Measurements from ENCODE around the gene BATF.

The BATF gene

DNA sequence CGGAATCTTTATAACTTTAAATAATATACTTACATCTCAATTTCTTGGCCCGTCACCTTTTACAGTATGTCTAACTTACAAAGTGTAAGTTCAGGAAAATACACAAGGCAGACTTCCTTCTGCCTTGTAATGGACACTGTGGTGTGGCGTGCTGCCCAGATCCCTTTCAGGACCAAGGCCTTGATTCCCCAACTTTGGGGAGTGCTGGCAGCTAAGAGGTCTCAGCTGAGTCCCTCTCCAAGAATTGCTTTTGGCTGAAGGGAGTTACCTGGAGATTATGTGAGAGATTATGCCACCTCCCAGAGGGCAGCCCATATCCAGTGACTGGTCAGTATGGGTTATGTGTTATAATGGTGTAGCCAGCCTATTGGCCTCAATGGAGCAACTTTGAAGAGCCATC lies 21.2 kb upstream of the BATF start:
- DNase-seq, result no peak

- no peak for DNase-seq
Measured at GRCh38 chr14:75504411-75504810, 17.9 kb upstream of the BATF start.

DNA sequence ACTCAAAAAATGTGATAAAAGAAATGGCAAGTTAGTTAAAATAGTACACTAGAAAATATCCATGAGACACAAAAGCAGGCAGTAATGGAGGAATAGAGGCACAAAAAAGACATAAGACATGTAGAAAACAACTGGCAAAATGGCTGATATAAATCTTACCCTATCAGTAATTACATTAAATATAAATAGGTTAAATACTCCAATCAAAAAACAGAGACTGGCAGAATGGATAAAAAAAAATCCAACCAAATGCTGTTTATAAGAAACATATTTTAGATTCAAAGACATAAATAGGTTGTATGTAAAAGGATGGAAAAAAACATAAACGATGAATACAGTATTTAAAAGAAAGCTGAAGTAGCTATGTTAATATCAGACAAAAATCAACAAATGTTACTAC lies 15.3 kb upstream of the BATF start:
- no peak for DNase-seq

GRCh38 chr14:75510547-75510946 lies 11.7 kb upstream of the BATF start:
- DNase-seq, result no peak

- no peak for DNase-seq
Measured at GRCh38 chr14:75511201-75511600, 11.1 kb upstream of the BATF start.

DNA sequence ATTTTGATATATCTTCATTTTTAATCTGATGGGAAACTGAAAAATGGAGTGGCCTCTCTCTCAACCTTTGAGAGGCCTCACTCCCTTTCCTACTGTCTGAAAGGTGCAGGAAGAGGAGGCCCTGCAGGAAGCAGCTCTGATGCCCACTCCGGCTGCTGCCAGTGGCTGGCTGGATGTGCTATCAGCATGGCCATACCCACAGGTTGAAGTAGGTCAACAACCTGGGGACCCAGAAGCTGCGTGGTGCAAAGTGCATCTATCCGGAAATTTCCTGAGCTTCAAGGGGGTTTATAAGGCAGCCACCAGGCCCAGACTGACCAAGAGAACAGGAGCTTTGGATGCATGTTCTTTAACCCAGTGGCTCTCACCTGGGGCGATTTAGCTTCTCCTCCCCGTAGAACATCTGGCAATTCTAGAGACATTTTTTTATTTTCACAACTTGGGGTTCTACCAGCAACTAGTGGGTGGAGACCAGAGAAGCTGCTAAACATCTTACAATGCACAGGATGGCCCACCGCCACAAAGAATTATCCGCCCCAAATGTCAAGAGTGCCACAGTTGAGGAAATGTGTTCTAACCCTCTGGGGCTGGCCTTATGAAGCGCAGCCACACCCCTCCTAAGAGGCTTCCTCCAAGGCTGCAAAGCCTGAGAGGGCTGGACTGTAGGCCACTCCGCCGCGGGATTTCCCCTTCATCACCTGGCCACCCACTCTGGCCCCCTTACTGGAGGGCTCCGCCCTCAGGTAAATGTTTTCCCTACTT lies 8.2 kb upstream of the BATF start:
- no peak for DNase-seq

DNA sequence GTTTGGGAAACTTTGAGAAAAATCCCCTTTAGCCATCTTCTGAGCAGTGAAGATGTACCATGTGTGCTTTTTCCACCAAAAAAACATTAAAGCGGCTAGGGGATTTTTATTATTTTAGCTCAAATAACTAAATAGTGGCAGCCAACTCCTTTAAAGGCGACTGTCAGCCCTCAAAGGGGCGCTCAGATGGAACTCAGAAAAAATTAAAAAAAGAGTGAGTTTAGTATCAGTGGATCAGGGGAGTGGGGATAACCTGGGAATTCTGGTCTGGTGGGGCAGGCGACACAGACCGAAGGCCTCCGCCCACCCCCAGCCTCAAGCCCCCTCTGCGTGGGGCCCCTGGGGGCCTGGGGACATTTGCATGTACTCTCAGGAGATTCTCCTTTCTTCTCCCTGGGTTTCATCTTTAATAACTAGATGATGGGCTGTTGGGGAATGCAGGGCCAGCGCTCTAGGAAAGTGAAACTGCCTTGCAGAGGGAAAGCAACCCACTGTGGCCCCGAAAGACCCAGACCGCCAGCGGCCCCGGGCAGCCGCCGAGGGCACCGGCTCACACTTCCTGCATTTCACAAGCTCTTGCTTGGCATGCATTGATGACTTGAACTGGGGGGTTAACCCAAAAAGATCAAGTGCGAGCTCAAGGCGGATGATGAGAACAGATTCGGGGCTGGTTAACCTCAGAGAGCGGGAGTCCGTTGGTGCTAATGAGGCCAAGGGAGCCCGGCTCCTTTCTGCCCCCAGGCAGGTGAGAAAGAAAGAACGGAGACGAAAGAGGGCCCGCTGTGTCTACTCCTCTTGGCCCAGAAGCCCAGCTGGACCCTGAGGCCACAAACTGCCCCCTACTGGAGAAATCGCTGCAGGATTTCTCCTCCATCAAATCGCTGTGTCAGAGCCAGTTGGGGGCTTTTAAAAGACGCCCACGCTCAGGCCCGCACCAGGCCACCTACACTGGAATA lies 7.3 kb upstream of the BATF start:
- no peak for DNase-seq

DNA sequence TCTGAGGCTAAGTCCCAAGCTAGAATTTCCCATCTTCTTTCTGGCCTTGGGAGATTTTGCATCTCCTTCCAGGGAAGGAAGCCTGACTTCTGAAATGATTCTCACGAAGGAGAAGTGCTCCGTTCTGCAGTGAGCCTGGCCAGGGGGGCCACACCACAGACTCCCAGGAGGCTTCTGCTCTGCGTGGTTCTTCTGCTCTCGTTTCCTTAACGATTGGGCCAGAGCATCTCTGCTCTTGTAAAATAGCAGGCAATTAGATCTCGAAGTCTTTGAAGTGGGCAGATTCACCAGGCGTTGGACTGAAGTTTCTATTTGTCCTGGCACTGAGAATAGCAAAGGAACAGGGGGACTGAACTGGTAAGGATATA lies 6.7 kb upstream of the BATF start:
- DNase-seq, result no peak

- DNase-seq, result no peak
Measured at GRCh38 chr14:75518625-75519024, 3.6 kb upstream of the BATF start.

- no peak for DNase-seq
Measured at GRCh38 chr14:75519394-75519793, 2.9 kb upstream of the BATF start.

DNA sequence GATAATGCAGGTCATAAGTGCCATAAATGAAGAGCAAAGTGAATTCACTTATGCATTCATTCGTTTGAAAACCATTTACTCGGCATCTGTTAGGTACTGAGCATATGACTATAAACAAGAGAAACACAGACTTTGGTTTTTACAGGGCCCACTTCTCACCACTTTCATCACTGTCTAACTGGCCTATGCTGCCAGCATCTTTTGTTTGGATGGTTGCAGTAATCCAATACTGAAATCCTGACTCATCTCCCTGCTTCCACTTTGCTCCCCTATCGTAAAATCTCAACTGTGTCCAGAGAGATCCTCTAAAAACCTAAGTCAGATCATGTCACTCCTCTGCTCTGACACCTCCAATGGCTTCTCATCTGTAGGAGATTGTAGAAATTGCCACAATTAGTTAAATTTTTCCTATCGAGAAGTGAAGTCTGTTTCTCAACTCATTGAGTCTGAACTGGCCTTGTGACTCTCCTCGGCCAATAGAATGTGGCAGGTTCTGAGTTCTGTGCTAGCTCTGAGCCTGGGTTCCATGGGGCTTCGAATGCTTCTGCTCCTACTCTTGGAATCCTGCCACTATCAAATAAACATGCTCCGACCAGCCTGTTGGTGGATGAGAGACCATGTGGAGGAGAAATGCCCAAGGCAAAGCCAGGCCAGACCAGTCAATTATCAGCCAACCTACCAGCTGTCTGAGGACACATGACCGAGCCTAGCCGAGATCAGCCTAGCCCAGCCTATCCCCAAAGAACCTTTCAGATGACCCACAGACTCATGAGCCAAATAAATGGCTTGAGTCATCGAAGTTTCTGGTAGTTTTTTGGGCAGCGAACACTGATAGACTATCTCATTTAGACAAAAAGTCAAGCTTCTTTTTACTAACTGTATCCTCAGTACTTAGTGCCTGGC lies 2.2 kb upstream of the BATF start:
- DNase-seq, result no peak

GRCh38 chr14:75520852-75521251 lies 1.4 kb upstream of the BATF start:
- DNase-seq, result no peak

- no peak for DNase-seq
Measured at GRCh38 chr14:75521415-75522199, 662 bp upstream of the BATF start.

GRCh38 chr14:75522983-75523318 lies 682 bp downstream of the BATF start:
- no peak for DNase-seq

GRCh38 chr14:75523771-75524171 lies 1.5 kb downstream of the BATF start:
- DNase-seq, result no peak

DNA sequence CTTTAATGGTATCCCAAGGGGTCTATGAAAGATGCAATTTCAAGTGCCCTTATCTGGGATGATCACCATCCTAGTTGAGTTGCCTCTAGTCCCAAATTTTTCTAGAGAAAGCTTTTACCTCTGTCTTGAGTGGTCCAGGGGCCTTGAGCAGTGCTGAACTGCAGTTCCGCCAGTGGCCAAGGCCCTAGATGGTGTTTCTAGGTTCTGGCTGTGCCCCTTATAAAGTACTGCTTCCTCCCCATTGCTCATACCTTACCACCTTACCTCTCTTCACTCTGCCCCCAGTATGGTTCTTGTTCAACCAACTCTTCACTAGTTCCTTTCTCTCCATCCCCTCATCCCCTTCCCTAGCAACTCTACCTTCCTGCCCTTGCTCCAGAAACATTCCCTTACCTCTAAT lies 3.7 kb downstream of the BATF start:
- no peak for DNase-seq

- DNase-seq, result no peak
Measured at GRCh38 chr14:75527449-75528163, 5.3 kb downstream of the BATF start.

DNA sequence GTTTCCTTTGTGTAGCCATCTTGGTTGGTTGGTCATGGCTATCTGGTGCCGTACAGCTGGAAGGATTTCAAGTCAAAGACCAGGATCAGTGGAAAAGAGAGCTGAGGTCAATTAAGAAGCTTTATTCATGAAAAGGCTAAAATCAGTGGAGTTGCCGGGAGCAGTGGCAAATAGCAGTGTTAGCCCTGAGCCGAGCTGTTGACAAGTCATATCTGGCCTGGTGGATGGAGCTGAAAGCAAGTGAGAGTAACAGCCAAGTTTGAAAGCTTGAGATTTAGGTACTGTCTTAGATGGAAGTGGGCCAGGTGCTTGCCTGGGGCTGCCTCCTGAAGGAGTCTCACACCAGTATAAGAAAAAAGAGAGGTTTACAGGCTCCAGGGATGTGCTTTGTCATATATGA lies 9.0 kb downstream of the BATF start:
- no peak for DNase-seq

DNA sequence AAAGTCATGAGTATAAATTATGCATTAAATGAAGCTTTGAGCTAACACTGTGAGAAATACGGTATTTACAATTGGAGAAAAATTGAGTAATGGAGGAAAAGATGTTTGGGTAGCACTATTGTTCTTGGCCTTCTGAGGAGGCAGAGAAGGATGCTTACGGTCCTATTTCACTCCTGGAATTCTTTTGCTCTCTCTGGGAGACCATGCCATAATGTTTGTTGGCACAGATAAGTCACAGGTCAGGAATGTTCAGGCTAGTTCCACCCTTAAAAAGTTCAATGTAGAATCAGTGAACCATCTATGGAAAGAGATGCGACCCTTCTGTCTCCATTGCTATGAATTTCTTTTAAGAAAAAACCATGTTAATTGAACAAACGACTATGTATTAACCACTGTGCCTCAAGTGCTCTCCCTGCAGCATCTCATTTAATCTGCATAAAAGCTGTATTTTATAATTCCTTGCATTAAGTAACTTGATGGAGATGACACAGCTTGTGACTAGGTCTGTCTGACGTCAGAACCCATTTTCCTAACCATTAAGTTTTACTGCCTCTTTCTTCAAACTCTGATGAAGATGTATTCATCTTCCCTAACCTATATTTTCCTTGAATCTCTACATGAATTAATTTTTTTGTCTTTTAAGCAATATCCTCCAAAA lies 9.5 kb downstream of the BATF start:
- no peak for DNase-seq

DNA sequence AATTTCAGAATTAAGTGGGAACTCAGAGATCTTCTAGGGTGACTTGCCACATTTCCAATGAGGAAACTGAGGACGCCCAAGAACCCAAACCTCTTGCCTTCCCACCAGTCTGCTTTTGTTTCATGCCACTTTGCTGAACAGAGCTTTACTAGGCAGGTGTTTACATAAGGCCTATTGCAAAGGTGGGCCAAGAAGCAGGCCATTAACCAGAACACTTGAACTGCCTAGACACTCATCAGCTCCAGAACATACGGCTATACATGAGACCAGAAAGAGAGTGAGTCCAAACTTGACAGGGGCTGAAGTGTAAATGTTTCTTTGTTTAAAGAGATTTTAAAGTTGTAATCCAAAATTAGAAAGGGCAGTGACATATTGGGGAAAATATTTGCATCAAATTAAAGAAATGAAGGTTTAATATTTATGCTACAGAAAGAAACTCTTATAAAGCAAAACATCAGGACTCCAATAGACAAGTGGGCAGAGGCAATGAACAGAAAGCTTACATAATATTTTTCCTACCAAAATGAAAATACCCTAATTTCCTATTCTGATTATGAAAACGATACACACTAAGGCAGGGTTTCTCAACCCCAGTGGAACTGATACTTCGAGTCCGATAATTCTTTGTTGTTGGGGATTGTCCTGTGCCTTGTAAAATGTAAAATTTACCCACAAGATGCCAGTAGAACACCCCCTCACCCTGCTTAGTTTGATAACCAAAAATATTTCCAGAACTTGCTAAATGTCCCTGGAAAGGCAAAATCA lies 11.7 kb downstream of the BATF start:
- DNase-seq, result no peak
